Measurements from ENCODE around the gene WRAP53. TPM values are rescaled to one million over a fixed set of nuclear protein-coding genes. Genes with fewer than 3 reads are reported as not detected.
A peak's percentile ranks its signal among the peaks of the same experiment; 100 is the strongest.

WRAP53 gene
- total RNA-seq, 1 donor from 2014 or later: 8.3 TPM

- intact Hi-C loops (cut with DNase I): no loop called here
- ATAC-seq: no peak
- no peak overlapping the region for H3K4me3 ChIP-seq
Measured at GRCh38 chr17:7673239-7673638, 15.0 kb upstream of the WRAP53 start.

GRCh38 chr17:7674934-7675333 lies 13.3 kb upstream of the WRAP53 start:
- Histone ChIP-seq H3K4me3 (no peak overlapping the region), H3K27me3 (ENCODE audit: low read depth) (no peaks in the 10 kb centered on the region), H3K27ac (no peak overlapping the region), H3K36me3 (peaks cover 63% of the 10 kb centered on the region), H3K9me3 (peaks cover 6% of the 10 kb centered on the region), H3K4me1 (no peaks in the 10 kb centered on the region)
- ATAC-seq (no peak), DNase-seq (no peak)
- intact Hi-C loops (cut with DNase I): no loop called here
- no peak for TF ChIP-seq CTCF (IDR thresholded peaks at IDR 0.05)

More at GRCh38 chr17:7673239-7673638, 15.0 kb upstream of the WRAP53 start:
- Histone ChIP-seq H3K4me1 (no peaks in the 10 kb centered on the region), H3K36me3 (peaks cover 80% of the 10 kb centered on the region), H3K9me3 (peaks cover 6% of the 10 kb centered on the region), H3K27ac (no peak overlapping the region), H3K27me3 (ENCODE audit: low read depth) (no peaks in the 10 kb centered on the region)
- DNase-seq: no peak
- peak; percentile 36 for TF ChIP-seq CTCF (IDR thresholded peaks at IDR 0.05)

- Histone ChIP-seq H3K27ac (no peak overlapping the region), H3K9me3 (peaks cover 6% of the 10 kb centered on the region), H3K27me3 (ENCODE audit: low read depth) (no peaks in the 10 kb centered on the region), H3K4me1 (no peaks in the 10 kb centered on the region), H3K4me3 (no peak overlapping the region), H3K36me3 (peaks cover 47% of the 10 kb centered on the region)
- TF ChIP-seq CTCF (IDR thresholded peaks at IDR 0.05): no peak
- DNase-seq (no peak), ATAC-seq (no peak)
- intact Hi-C loops (cut with DNase I): no loop called here
Measured at GRCh38 chr17:7676533-7676932, 11.7 kb upstream of the WRAP53 start.

- ATAC-seq: no peak
- Histone ChIP-seq H3K27ac (no peak overlapping the region), H3K27me3 (ENCODE audit: low read depth) (no peaks in the 10 kb centered on the region), H3K4me1 (no peaks in the 10 kb centered on the region), H3K4me3 (no peak overlapping the region), H3K9me3 (peaks cover 6% of the 10 kb centered on the region), H3K36me3 (peaks cover 37% of the 10 kb centered on the region)
- TF ChIP-seq CTCF (IDR thresholded peaks at IDR 0.05): no peak
- DNase-seq: no peak
- intact Hi-C loops (cut with DNase I): no loop called here
Measured at GRCh38 chr17:7677388-7678067, 10.7 kb upstream of the WRAP53 start.

GRCh38 chr17:7684851-7685532 lies 3.3 kb upstream of the WRAP53 start:
- no peak for TF ChIP-seq CTCF (IDR thresholded peaks at IDR 0.05)
- Histone ChIP-seq H3K4me1 (peaks cover 31% of the 10 kb centered on the region), H3K4me3 (peak overlapping the region; percentile 95), H3K27ac (peak overlapping the region; percentile 96), H3K36me3 (no peaks in the 10 kb centered on the region), H3K27me3 (ENCODE audit: low read depth) (no peaks in the 10 kb centered on the region), H3K9me3 (no peaks in the 10 kb centered on the region)
- no peak for DNase-seq
- no peak for ATAC-seq
- intact Hi-C loops (cut with DNase I): no loop called here
